Measurements from ENCODE around the gene CCDC18. TPM values are rescaled to one million over a fixed set of nuclear protein-coding genes. Genes with fewer than 3 reads are reported as not detected.

CCDC18 gene
- total and polyA plus RNA-seq, 10 donors: 9.0 to 18.2 (median 11.2) TPM

DNA sequence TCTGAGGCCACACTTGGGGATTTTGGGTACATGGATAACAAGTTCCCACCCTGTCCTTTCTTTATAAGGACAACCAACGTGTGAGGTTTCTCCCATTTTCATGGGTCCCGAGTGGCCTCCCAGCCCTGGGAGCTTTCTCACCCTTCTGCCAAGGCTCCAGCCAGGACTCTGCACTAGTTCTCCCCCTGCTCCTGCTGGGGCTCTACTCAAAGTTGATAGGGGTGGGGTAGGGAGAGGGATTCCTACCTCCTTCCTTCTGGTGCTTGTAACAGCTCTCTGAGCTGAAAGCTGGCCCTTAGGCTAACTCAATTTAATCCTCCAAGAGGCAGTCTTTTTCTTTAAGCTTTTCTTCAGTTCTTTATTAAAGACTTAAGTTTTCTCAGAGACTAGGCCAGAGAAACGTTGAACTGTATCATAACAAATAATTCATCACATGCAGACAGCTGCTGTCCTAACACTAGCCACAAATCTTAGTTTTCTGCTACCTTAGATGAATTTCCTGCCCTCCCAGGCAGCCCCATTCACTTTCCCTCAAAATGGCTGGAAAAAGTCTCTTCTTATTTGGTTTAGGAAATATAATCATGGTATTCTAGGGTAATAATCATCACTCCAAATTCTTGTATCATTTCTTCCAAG, 142.8 kb downstream of the CCDC18 start:
- Histone ChIP-seq H3K36me3 (no peaks in the 10 kb centered on the region), H3K4me3 (no peak overlapping the region), H3K9me3 (no peaks in the 10 kb centered on the region), H3K4me1 (no peaks in the 10 kb centered on the region), H3K27ac (no peak overlapping the region), H3K27me3 (replicated peaks in 1 of 7) (no peaks in the 10 kb centered on the region)
- no peak for TF ChIP-seq POLR2A (IDR thresholded peaks at IDR 0.05)
- TF ChIP-seq, protein P1, sequence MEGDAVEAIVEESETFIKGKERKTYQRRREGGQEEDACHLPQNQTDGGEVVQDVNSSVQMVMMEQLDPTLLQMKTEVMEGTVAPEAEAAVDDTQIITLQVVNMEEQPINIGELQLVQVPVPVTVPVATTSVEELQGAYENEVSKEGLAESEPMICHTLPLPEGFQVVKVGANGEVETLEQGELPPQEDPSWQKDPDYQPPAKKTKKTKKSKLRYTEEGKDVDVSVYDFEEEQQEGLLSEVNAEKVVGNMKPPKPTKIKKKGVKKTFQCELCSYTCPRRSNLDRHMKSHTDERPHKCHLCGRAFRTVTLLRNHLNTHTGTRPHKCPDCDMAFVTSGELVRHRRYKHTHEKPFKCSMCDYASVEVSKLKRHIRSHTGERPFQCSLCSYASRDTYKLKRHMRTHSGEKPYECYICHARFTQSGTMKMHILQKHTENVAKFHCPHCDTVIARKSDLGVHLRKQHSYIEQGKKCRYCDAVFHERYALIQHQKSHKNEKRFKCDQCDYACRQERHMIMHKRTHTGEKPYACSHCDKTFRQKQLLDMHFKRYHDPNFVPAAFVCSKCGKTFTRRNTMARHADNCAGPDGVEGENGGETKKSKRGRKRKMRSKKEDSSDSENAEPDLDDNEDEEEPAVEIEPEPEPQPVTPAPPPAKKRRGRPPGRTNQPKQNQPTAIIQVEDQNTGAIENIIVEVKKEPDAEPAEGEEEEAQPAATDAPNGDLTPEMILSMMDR (IDR thresholded peaks at IDR 0.05 in 8 of 11, conservative IDR thresholded peaks at IDR 0.05 in 3 of 11): no peak
- TF ChIP-seq POLR2AphosphoS5 (IDR thresholded peaks at IDR 0.05): no peak
- intact Hi-C loops (cut with DNase I; ENCODE audit: low total_unique reads): no loop called here
- 76 to 92% (median 79%) methylated on average over 3 of the region's 3 CpGs for WGBS, 5 donors
- no peak for DNase-seq

DNA sequence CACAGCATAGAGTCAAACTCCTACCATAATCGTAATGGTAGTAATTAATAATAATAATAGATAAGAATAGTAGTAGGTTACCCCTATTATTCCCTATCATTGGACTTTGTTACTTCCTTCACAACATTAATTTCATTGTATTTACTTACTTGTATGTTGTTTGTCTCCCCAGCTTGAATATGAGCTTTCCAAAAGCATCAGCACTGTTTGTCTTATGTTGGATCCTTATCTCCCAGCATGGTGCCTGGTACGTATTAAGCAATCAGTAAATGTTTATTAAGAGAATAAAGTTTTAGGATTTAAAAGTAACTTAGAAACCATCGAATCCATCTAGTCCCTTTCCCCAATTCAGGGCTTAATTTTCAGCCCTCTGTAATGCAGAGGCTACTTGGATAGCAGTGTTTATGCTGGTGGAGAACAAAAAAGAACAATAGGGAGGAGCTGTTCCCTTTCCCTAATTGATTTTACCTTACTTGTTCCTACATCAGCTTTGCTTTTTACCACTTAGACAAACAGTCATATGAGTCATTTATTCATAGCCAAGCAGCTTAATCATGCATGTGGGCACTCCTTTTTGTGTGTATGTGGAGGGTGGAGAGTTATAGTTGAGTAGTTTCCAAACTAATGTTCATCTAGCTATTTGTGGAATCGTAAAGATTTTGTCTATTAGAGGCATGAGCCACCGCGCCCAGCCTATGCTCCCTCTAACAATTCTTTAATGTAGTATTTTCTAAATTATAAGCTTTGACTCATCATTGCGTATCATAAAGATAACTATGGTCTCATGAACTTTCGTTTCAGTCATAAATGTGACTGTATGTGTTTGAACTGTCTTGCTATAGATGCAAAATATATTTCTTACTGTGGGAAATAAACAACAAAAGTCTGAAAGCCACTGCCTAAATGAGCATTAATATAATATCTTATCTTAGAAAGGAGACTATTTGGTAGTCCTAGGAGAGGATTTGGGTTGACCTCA, 144.3 kb downstream of the CCDC18 start:
- no peak overlapping the region for H3K27ac ChIP-seq
- H3K36me3 ChIP-seq: no peaks in the 10 kb centered on the region
- no peaks in the 10 kb centered on the region for H3K4me1 ChIP-seq
- H3K27me3 ChIP-seq (replicated peaks in 1 of 7): no peaks in the 10 kb centered on the region
- DNase-seq: no peak
- TF ChIP-seq POLR2A (IDR thresholded peaks at IDR 0.05): no peak
- TF ChIP-seq, protein P1 (IDR thresholded peaks at IDR 0.05 in 8 of 11, conservative IDR thresholded peaks at IDR 0.05 in 3 of 11): no peak
- TF ChIP-seq POLR2AphosphoS5 (IDR thresholded peaks at IDR 0.05): no peak
- no peaks in the 10 kb centered on the region for H3K9me3 ChIP-seq
- no peak overlapping the region for H3K4me3 ChIP-seq
- intact Hi-C loops (cut with DNase I; ENCODE audit: low total_unique reads): no loop called here
- 77 to 92% (median 84%) methylated on average over 8 of the region's 8 CpGs for WGBS, 5 donors

Small RNA genes lying within 50 kb of the gene (small RNA-seq; reads per million reads assigned to genes)
- gene AC126124.1: 0 reads per million in 4 donors
- 0 reads per million in 4 donors for gene AL139421.1

Other genes starting within 250 kb of the CCDC18 start
- gene DIPK1A, start 219.3 kb upstream of the CCDC18 start, total RNA-seq: 10 to 100 TPM in 3 of 7 donors, 1 to 10 TPM in 4; 9.3 to 15.7 (median 10.0) TPM
- gene DIPK1A, start 219.3 kb upstream of the CCDC18 start, polyA plus RNA-seq: 1 to 10 TPM; 5.4 to 7.6 (median 6.9) TPM
- 10 to 100 TPM; 25.1 to 50.5 (median 41.7) TPM for gene MTF2, start 101.4 kb upstream of the CCDC18 start, total RNA-seq
- gene MTF2, start 101.4 kb upstream of the CCDC18 start, polyA plus RNA-seq: 10 to 100 TPM; 16.4 to 19.1 (median 17.4) TPM
- gene TMED5, start 311 bp upstream of the CCDC18 start, total RNA-seq: 100 to 1,000 TPM in 1 of 7 donors, 10 to 100 TPM in 6; 49.2 to 102 (median 54.6) TPM
- gene TMED5, start 311 bp upstream of the CCDC18 start, polyA plus RNA-seq: 10 to 100 TPM; 11.1 to 16.8 (median 14.4) TPM
- gene DR1, start 165.2 kb downstream of the CCDC18 start, total RNA-seq: 10 to 100 TPM; 42.6 to 62.5 (median 53.5) TPM
- gene DR1, start 165.2 kb downstream of the CCDC18 start, polyA plus RNA-seq: 10 to 100 TPM in 2 of 3 donors, 1 to 10 TPM in 1; 8.3 to 16.2 (median 13.5) TPM

All from spleen (tissue), 11 donors.